ENCODE data around the gene DHRS12.

Gene DHRS12

GRCh38 chr13:51807041-51807440, 3.1 kb upstream of the DHRS12 start:
- DNase-seq (ENCODE audit: low read depth in 2 of 2) = no peak

- no peak for DNase-seq (ENCODE audit: low read depth in 2 of 2)
These were observed 2.6 kb upstream of the DHRS12 start for GRCh38 chr13:51806566-51806965.

GRCh38 chr13:51805925-51806324, 2.0 kb upstream of the DHRS12 start:
- no peak for DNase-seq (ENCODE audit: low read depth in 2 of 2)

GRCh38 chr13:51805313-51805712, 1.4 kb upstream of the DHRS12 start:
- DNase-seq (ENCODE audit: low read depth in 2 of 2) = no peak

- no peak for DNase-seq (ENCODE audit: low read depth in 2 of 2)
These were observed 571 bp upstream of the DHRS12 start for GRCh38 chr13:51804295-51805172.

- no peak for DNase-seq (ENCODE audit: low read depth in 2 of 2)
These were observed 1.1 kb downstream of the DHRS12 start for GRCh38 chr13:51802631-51803418.

GRCh38 chr13:51801631-51802099, 2.3 kb downstream of the DHRS12 start:
- DNase-seq (ENCODE audit: low read depth in 2 of 2) = no peak

GRCh38 chr13:51800486-51800885, 3.5 kb downstream of the DHRS12 start:
- DNase-seq (ENCODE audit: low read depth in 2 of 2) = no peak

GRCh38 chr13:51799261-51799660, 4.7 kb downstream of the DHRS12 start:
- DNase-seq (ENCODE audit: low read depth in 2 of 2) = no peak

GRCh38 chr13:51797664-51798488, 6.1 kb downstream of the DHRS12 start:
- no peak for DNase-seq (ENCODE audit: low read depth in 2 of 2)

- DNase-seq (ENCODE audit: low read depth in 2 of 2) = no peak
These were observed 7.4 kb downstream of the DHRS12 start for GRCh38 chr13:51796546-51796945.

GRCh38 chr13:51795419-51795818, 8.5 kb downstream of the DHRS12 start:
- no peak for DNase-seq (ENCODE audit: low read depth in 2 of 2)

- no peak for DNase-seq (ENCODE audit: low read depth in 2 of 2)
These were observed 9.0 kb downstream of the DHRS12 start for GRCh38 chr13:51794964-51795363.

- peak in 1 of 2 donors; percentile 53 for DNase-seq (ENCODE audit: low read depth in 2 of 2)
These were observed 10.2 kb downstream of the DHRS12 start for GRCh38 chr13:51793570-51794271.

GRCh38 chr13:51786425-51787265, 17.3 kb downstream of the DHRS12 start:
- no peak for DNase-seq (ENCODE audit: low read depth in 2 of 2)

- DNase-seq (ENCODE audit: low read depth in 2 of 2) = no peak
These were observed 18.1 kb downstream of the DHRS12 start for GRCh38 chr13:51785712-51786424.

- DNase-seq (ENCODE audit: low read depth in 2 of 2) = no peak
These were observed 19.9 kb downstream of the DHRS12 start for GRCh38 chr13:51784097-51784496.

- no peak for DNase-seq (ENCODE audit: low read depth in 2 of 2)
These were observed 20.4 kb downstream of the DHRS12 start for GRCh38 chr13:51783428-51784094.

Measured in stimulated activated CD8-positive, alpha-beta memory T cell treated with anti-CD3 and anti-CD28 coated beads, Interleukin-15, amount 100 ng/mL, for 48 hours (primary cell).